ENCODE measurements around the gene TAX1BP3.

DNA sequence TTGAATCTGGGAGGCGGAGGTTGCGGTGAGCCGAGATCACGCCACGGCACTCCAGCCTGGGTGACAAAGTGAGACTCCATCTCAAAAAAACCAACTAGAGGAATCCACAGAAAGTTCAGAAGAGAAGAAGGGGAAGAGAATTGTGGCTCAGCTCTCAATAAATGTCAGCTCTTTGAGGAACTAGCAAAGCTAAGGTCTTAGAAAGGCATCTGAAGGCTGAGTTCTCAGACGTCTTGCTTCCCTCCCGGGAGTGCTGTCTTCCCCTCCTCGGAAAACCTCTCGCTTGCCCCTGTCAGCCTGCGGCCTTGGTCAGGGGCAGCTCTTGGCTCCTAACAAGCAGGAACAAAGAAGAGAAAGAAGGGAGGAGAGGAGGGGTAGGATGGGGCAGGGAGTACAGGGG, 37.6 kb downstream of the TAX1BP3 start:
- no peak for TF ChIP-seq CTCF (IDR thresholded peaks at IDR 0.05; ENCODE audit: low read depth, low read length, missing input control)
- no peak for TF ChIP-seq RXRA (IDR thresholded peaks at IDR 0.05)
- TF ChIP-seq, protein P1, sequence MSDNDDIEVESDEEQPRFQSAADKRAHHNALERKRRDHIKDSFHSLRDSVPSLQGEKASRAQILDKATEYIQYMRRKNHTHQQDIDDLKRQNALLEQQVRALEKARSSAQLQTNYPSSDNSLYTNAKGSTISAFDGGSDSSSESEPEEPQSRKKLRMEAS (IDR thresholded peaks at IDR 0.05), result no peak
- TF ChIP-seq FOXA2 (IDR thresholded peaks at IDR 0.05), result no peak
- TF ChIP-seq, protein P2, sequence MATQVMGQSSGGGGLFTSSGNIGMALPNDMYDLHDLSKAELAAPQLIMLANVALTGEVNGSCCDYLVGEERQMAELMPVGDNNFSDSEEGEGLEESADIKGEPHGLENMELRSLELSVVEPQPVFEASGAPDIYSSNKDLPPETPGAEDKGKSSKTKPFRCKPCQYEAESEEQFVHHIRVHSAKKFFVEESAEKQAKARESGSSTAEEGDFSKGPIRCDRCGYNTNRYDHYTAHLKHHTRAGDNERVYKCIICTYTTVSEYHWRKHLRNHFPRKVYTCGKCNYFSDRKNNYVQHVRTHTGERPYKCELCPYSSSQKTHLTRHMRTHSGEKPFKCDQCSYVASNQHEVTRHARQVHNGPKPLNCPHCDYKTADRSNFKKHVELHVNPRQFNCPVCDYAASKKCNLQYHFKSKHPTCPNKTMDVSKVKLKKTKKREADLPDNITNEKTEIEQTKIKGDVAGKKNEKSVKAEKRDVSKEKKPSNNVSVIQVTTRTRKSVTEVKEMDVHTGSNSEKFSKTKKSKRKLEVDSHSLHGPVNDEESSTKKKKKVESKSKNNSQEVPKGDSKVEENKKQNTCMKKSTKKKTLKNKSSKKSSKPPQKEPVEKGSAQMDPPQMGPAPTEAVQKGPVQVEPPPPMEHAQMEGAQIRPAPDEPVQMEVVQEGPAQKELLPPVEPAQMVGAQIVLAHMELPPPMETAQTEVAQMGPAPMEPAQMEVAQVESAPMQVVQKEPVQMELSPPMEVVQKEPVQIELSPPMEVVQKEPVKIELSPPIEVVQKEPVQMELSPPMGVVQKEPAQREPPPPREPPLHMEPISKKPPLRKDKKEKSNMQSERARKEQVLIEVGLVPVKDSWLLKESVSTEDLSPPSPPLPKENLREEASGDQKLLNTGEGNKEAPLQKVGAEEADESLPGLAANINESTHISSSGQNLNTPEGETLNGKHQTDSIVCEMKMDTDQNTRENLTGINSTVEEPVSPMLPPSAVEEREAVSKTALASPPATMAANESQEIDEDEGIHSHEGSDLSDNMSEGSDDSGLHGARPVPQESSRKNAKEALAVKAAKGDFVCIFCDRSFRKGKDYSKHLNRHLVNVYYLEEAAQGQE (IDR thresholded peaks at IDR 0.05), result no peak
- TF ChIP-seq TAF1 (conservative IDR thresholded peaks at IDR 0.05), result no peak
- no peak for TF ChIP-seq YY1 (IDR thresholded peaks at IDR 0.05)
- TF ChIP-seq JUND (IDR thresholded peaks at IDR 0.05), result no peak
- no peak for TF ChIP-seq GABPA (IDR thresholded peaks at IDR 0.05 in 1 of 2, conservative IDR thresholded peaks at IDR 0.05 in 1 of 2)
- TF ChIP-seq NR2F2 (IDR thresholded peaks at IDR 0.05), result no peak
- TF ChIP-seq ZBTB33 (IDR thresholded peaks at IDR 0.05), result no peak
- no peak for TF ChIP-seq EGR1 (IDR thresholded peaks at IDR 0.05; ENCODE audit: low read depth in 2 of 2)
- no peak for TF ChIP-seq ATF3 (IDR thresholded peaks at IDR 0.05)

All from liver (tissue), 3 donors.